ENCODE results near the gene PLEKHA4.
"Not testable (repeated sequence)": the region's sequence is repeated elsewhere in the genome, so short reads cannot be mapped to it uniquely, and the experiment has no call there.

PLEKHA4 gene

GRCh38 chr19:48874303-48875135, 6.1 kb upstream of the PLEKHA4 start:
- peak overlapping the region; percentile 100 for H3K4me3 Mint-ChIP-seq
- no peaks in the 10 kb centered on the region for H3K9me3 Mint-ChIP-seq
- H3K36me3 Mint-ChIP-seq = peaks cover 77% of the 10 kb centered on the region
- H3K4me1 Mint-ChIP-seq = peaks cover 56% of the 10 kb centered on the region
- peak overlapping the region; percentile 100 for H3K27ac Mint-ChIP-seq
- ATAC-seq (no peak), DNase-seq (ENCODE audit: low spot score in 2 of 2) (peak in 1 of 2 donors; percentile 79)

DNA sequence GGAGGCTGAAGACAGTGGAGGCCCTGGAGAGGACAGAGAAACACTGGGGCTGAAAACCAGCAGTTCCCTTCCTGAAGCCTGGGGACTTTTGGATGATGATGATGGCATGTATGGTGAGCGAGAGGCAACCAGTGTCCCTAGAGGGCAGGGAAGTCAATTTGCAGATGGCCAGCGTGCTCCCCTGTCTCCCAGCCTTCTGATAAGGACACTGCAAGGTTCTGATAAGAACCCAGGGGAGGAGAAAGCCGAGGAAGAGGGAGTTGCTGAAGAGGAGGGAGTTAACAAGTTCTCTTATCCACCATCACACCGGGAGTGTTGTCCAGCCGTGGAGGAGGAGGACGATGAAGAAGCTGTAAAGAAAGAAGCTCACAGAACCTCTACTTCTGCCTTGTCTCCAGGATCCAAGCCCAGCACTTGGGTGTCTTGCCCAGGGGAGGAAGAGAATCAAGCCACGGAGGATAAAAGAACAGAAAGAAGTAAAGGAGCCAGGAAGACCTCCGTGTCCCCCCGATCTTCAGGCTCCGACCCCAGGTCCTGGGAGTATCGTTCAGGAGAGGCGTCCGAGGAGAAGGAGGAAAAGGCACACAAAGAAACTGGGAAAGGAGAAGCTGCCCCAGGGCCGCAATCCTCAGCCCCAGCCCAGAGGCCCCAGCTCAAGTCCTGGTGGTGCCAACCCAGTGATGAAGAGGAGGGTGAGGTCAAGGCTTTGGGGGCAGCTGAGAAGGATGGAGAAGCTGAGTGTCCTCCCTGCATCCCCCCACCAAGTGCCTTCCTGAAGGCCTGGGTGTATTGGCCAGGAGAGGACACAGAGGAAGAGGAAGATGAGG, 5.3 kb upstream of the PLEKHA4 start:
- H3K9me3 Mint-ChIP-seq = no peaks in the 10 kb centered on the region
- ATAC-seq (no peak), DNase-seq (ENCODE audit: low spot score in 2 of 2) (peak in 1 of 2 donors; percentile 74)
- peaks cover 56% of the 10 kb centered on the region for H3K4me1 Mint-ChIP-seq
- H3K27ac Mint-ChIP-seq = peak overlapping the region; percentile 100
- peak overlapping the region; percentile 100 for H3K4me3 Mint-ChIP-seq
- H3K36me3 Mint-ChIP-seq = peaks cover 69% of the 10 kb centered on the region

DNA sequence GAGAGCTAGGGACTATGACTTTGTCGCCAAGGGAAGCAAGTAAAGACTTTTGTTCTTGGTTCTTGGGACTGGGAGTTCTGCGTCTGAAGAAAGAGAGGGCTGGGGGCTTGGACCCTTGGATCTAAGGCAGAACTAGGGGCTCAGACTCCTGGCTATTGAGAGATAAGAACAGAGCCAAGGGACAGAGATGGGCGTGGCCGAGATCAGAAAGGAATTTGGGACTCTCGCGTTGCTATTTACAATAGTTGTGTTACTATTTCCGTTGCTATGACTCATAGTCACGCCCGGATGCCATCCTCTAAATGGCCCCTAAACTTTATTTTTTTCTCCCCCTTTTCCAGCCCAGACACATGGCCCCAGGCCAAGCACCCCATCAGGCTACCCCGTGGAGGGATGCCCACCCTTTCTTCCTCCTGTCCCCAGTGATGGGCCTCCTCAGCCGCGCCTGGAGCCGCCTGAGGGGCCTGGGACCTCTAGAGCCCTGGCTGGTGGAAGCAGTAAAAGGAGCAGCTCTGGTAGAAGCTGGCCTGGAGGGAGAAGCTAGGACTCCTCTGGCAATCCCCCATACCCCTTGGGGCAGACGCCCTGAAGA, 4.6 kb upstream of the PLEKHA4 start:
- no peaks in the 10 kb centered on the region for H3K9me3 Mint-ChIP-seq
- peak overlapping the region; percentile 100 for H3K27ac Mint-ChIP-seq
- DNase-seq (ENCODE audit: low spot score in 2 of 2) (peak; percentile 53 to 90), ATAC-seq (peak; percentile 62)
- H3K36me3 Mint-ChIP-seq = peaks cover 62% of the 10 kb centered on the region
- H3K4me1 Mint-ChIP-seq = peaks cover 56% of the 10 kb centered on the region
- H3K4me3 Mint-ChIP-seq = peak overlapping the region; percentile 100

DNA sequence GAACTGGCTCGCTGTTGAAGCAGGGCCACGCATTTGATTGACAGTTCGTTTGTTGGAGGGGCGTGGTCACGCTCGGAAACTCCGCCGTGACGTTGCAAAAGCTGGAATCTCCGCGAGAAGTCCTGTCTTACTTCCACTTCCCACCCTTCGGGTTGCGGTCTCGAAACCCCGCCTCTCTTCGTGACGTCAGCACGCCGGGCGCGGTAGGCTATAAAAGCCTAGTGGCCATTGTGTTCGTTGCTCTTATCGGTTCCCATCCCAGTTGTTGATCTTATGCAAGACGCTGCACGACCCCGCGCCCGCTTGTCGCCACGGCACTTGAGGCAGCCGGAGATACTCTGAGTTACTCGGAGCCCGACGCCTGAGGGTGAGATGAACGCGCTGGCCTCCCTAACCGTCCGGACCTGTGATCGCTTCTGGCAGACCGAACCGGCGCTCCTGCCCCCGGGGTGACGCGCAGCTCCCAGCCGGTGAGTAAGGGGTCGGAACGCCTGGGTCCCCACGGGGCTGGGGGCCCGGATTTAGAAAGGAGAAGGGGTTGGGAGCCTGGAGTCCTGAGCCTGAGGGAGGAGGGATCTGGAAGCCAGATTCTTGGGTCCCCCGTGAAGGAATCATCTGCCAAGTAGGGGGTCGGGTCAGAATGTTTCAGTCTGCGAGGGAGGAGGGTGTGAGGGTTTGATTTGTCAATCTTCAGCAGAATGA, 3.9 kb upstream of the PLEKHA4 start, which contains the start of gene PPP1R15A:
Gene PPP1R15A (plus strand): TSS at position 240 of the 702 bp plus-strand sequence. CDS start 813 bp downstream, outside the sequence.
- ATAC-seq = peak; percentile 66
- H3K27ac Mint-ChIP-seq = peak within 1 kb of the TSS; percentile 100
- no peaks in the 10 kb centered on the region for H3K9me3 Mint-ChIP-seq
- DNase-seq (ENCODE audit: low spot score in 2 of 2) = peak; percentile 99 to 100
- H3K4me1 Mint-ChIP-seq = peaks cover 53% of the 10 kb centered on the region
- H3K4me3 Mint-ChIP-seq = peak within 1 kb of the TSS; percentile 100
- H3K36me3 Mint-ChIP-seq = peaks cover 56% of the 10 kb centered on the region

DNA sequence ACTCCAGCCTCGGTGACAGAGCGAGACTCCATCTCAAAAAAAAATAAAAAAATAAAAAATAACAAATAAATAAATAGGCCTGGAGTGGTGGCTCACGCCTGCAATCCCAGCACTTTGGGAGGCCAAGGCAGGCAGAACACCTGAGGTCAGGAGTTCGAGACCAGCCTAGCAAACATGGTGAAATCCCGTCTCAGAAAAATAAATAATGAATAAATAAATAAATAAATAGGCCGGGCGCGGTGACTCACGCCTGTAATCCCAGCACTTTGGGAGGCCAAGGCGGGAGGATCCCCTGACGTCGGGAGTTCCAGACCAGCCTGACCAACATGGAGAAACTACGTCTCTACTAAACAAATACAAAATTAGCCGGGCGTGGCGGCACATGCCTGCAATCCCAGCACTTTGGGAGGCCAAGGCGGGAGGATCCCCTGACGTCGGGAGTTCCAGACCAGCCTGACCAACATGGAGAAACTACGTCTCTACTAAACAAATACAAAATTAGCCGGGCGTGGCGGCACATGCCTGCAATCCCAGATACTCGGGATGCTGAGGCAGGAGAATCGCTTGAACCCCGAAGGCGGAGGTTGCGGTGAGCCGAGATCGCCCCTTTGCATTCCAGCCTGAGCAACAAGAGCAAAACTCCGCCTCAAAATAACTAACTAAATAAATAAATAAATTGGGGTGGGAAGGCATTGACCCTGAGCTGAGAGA, 3.2 kb upstream of the PLEKHA4 start:
- not testable (repeated sequence) for H3K9me3 Mint-ChIP-seq; ATAC-seq; DNase-seq (ENCODE audit: low spot score in 2 of 2)
- Mint-ChIP-seq H3K4me1 (peaks cover 52% of the 10 kb centered on the region), H3K27ac (peak overlapping the region; percentile 100), H3K4me3 (peak overlapping the region; percentile 100), H3K36me3 (peaks cover 48% of the 10 kb centered on the region)

- Mint-ChIP-seq H3K4me1 (peaks cover 37% of the 10 kb centered on the region), H3K27ac (no peak overlapping the region), H3K9me3 (no peaks in the 10 kb centered on the region), H3K36me3 (peaks cover 33% of the 10 kb centered on the region), H3K4me3 (no peak overlapping the region)
- DNase-seq (ENCODE audit: low spot score in 2 of 2) = no peak
- no peak for ATAC-seq
Measured at GRCh38 chr19:48870048-48870447, 1.6 kb upstream of the PLEKHA4 start.

DNA sequence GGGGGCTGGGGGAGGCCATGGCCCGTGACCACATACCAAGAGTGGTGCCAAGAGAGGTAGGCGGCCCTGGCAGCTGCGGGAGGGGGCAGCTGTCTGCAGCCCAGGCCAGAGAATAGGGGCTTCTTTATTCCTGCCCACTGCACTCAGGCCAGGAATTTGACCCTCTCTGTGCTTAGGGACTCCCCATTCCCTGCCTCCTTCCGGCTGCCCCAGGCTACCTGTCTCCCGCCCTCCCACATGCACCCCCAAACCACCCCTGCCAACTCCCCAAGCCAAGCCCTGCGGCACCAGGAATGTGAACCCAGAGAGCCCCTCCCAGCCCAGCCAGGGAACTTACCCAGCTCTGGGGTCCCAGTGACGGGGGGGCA, 687 bp downstream of the PLEKHA4 start:
- no peak for ATAC-seq
- Mint-ChIP-seq H3K9me3 (no peaks in the 10 kb centered on the region), H3K27ac (no peak overlapping the region), H3K4me3 (no peak overlapping the region), H3K4me1 (peaks cover 16% of the 10 kb centered on the region), H3K36me3 (peaks cover 10% of the 10 kb centered on the region)
- DNase-seq (ENCODE audit: low spot score in 2 of 2) = no peak

GRCh38 chr19:48867123-48867745, 1.2 kb downstream of the PLEKHA4 start:
- no peak for ATAC-seq
- H3K9me3 Mint-ChIP-seq = no peaks in the 10 kb centered on the region
- DNase-seq (ENCODE audit: low spot score in 2 of 2) = no peak
- peaks cover 11% of the 10 kb centered on the region for H3K4me1 Mint-ChIP-seq
- H3K27ac Mint-ChIP-seq = no peak overlapping the region
- no peak overlapping the region for H3K4me3 Mint-ChIP-seq
- H3K36me3 Mint-ChIP-seq = peaks cover 5% of the 10 kb centered on the region

DNA sequence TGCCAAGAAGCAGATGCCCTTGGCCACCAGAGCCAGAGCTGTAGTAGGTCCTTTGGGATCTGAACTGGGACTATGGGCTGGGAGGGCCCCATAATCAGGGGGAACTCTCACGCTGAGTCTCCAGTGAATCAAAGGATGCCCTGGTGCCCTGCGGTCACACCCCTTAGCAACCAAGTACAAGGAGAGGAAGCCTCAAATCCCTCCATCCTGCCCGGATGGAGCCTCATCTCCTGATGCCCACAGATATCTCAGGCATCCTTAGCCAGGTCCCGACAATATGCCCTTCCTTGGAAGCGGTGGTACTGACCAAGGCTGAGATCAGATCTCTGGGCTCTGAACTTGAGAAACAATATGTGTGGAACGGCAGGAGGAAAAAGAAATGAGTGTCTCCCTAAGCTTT, 1.7 kb downstream of the PLEKHA4 start:
- Mint-ChIP-seq H3K9me3 (no peaks in the 10 kb centered on the region), H3K36me3 (no peaks in the 10 kb centered on the region), H3K4me3 (no peak overlapping the region), H3K4me1 (peaks cover 8% of the 10 kb centered on the region), H3K27ac (no peak overlapping the region)
- DNase-seq (ENCODE audit: low spot score in 2 of 2) = no peak
- no peak for ATAC-seq

- peaks cover 6% of the 10 kb centered on the region for H3K4me1 Mint-ChIP-seq
- no peak overlapping the region for H3K27ac Mint-ChIP-seq
- no peak overlapping the region for H3K4me3 Mint-ChIP-seq
- H3K36me3 Mint-ChIP-seq = no peaks in the 10 kb centered on the region
- ATAC-seq (no peak), DNase-seq (ENCODE audit: low spot score in 2 of 2) (no peak)
- H3K9me3 Mint-ChIP-seq = no peaks in the 10 kb centered on the region
Measured at GRCh38 chr19:48862827-48863226, 5.6 kb downstream of the PLEKHA4 start.

- H3K4me3 Mint-ChIP-seq = no peak overlapping the region
- H3K4me1 Mint-ChIP-seq = peaks cover 6% of the 10 kb centered on the region
- ATAC-seq (no peak), DNase-seq (ENCODE audit: low spot score in 2 of 2) (no peak)
- no peaks in the 10 kb centered on the region for H3K9me3 Mint-ChIP-seq
- H3K36me3 Mint-ChIP-seq = no peaks in the 10 kb centered on the region
- no peak overlapping the region for H3K27ac Mint-ChIP-seq
Measured at GRCh38 chr19:48861313-48861712, 7.1 kb downstream of the PLEKHA4 start.

DNA sequence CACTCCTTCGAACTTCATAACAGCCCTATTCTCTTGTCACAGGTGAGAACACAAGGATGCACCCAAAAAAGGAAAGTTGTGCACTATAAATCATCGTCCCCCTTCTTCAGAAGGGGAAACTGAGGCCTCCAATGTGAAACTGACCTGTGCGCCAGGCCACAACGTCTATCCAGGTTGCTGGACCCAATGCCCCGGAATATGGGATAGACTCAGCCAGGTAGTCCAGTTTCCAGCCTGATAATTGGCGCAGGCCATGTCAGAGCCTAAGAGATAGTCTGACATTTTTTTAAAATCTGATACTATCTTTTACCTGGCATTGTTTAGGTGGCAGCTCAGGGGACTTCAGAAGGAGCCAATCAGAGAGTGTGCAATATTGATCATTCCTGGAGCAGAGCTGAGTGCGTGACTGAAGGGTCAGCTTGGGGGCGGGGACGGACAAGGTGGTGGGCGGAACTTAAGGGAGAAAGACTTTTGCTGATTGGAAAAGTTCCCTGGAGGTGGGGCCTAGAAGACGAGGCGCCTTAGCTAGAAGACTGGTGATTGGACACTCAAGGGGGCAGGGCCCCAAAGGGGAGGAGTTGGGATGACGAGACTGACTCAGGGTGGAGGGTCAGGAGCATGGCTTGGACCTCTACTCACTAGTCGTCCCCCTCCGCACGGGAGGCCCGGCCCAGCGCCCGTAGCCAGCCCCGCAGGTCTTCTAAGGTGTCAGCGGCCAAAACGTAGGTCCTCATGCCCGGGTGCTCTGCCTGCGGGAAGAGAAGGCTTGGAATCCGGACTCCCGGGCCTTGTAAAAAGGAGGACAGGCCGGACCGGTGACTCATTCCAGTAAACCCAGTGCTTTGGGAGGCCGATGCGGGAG, 8.5 kb downstream of the PLEKHA4 start:
- Mint-ChIP-seq H3K36me3 (no peaks in the 10 kb centered on the region), H3K4me1 (peaks cover 6% of the 10 kb centered on the region), H3K4me3 (peak overlapping the region; percentile 93), H3K27ac (peak overlapping the region; percentile 93), H3K9me3 (no peaks in the 10 kb centered on the region)
- ATAC-seq (no peak), DNase-seq (ENCODE audit: low spot score in 2 of 2) (no peak)

- Mint-ChIP-seq H3K36me3 (no peaks in the 10 kb centered on the region), H3K9me3 (no peaks in the 10 kb centered on the region), H3K4me1 (peaks cover 6% of the 10 kb centered on the region), H3K4me3 (peak overlapping the region; percentile 93), H3K27ac (peak overlapping the region; percentile 93)
- DNase-seq (ENCODE audit: low spot score in 2 of 2) (peak; percentile 57 to 89), ATAC-seq (peak; percentile 89)
Measured at GRCh38 chr19:48858984-48859710, 9.3 kb downstream of the PLEKHA4 start.

All from stimulated activated effector memory CD8-positive, alpha-beta T cell treated with anti-CD3 and anti-CD28 coated beads, Interleukin-12 subunit alpha, Interleukin-12 subunit beta, amount 100 ng/mL, for 72 hours (primary cell).